Kidney glomerular epithelial cell (primary cell): ENCODE results near the gene C4orf50.

Source experiments
- DNase-seq: peaks from one replicate; lab custom pipeline; 2025; lab: John Stamatoyannopoulos, UW

The C4orf50 gene

GRCh38 chr4:5890063-5890727, 128.0 kb downstream of the C4orf50 start:
- DNase-seq, result no peak

DNA sequence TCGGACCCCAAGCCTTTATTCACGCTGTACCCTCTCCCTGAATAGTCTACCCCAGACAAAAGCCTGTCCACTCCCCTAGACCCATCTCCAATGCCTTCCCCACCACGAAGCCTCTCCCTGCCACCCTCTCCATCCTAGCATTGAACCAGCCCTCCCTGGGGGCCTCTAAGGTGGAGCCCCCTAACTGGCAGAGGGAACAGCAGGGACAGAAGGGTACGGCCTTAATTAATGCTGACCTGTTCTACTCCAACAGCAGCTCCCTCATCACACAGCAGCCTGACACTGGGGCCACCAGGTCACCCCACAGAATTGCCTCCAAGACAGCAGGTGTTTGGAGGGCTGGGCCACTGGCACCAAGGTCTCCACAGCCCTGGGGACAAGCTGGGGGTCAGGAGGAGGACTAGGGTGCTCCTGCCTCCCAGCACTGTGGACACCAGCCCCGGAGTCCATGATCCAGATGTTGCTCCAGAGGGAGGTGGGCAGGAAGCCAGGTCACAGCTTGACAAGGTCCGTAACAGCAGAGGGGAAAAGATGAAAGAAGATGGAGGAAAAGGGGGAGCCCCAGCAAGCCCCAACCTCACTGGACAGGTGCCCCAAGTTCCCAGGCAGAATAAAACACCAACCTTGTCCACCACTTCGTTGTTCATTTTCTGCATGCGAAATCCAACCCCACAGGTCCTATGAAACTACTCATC, 129.1 kb downstream of the C4orf50 start:
- no peak for DNase-seq

DNA sequence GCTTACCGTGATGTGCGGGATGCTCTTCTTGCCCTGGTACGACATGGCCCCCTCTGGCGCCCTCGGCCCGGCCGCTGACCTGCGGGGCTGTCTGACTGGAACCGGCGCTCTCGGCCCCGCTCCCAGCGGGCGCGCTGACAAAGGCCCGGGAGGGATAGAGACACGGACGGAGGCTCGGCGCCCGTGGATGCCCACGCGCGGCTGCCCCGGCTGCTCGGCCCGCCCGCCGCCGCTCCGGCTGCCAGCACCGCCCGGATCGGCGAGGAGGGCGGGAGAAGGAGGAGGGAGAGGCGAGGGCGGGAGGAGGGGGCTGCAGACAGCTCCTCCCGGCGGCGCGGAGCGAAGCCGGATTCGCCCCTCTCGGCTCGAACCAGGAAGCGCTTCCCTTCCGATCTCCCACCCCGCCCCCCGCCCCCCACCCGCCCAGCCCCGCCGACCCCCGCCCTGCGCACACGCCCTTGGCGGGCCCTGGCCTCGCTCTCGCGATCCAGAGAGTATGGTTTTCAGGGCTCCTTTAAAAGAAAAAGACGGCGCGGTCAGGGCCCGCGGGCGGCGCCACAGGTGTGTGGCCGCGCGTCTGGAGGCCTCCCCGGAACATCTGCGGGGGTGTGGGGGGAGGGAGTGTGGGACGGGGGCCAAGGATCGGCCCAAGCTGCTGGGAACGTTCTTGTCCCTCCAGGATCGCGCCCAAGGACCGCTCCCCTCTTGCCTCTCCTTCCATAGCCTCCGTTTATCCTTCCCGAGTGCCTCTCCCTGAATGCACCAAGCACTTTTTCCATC, 129.8 kb downstream of the C4orf50 start:
- DNase-seq, result no peak

DNA sequence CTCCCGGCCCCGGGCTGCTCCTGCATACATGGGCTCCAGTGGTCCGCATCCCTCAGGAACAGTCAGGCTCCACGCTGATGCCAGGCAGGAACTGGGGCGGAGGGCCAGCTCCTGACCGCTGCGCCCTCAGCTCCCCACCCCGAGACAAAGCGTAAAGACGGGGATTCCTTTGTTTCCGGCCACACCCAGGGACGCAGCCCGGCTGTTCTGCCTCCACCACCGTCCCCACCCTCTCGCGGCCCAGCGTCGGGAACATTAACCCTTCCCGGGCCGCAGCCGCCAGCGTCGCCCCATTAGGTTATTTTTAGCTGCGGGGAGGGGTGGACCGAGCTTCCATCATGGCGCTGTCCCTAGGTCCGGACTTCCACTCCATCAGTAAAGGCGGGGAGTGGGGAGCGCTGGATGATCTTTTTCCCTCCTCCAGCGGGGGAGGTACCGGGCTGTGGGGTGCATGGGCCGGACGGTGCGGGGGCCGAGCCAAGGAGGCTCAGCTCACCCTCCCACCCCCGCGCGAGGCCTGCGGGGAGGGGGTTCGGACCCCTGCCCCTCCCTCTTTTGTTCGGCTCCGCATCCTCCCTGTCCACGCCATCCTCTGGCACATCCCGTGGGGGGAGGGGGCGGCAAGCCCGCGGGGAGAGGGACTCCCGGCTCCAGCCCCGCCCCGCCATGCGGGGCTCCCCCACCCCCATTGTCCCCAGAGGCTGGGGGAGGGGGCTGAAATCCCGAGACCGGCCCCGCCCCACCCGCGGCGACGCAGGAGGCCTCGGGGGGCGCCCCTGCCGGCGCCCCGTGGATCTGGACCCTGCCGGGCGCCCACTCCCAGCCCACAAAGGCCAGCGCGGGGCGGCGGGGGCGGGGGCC, 130.6 kb downstream of the C4orf50 start:
- no peak for DNase-seq

DNA sequence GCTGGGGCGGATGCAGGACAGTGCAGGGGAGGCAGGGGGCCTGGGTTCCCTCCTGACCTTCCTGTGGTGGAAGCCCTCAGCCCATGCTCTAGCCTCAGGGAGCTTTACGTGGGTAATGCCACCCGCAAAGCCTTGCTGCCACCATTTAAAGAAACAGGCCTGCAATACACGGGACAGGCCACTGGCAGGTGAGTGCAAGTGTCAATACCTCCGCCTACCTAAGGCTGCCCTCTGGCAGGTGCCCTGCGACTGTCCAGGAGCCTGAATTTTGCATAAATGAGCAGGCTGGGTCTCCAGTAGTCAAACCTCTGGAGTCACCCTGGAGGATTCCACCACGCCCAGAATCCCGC, 131.2 kb downstream of the C4orf50 start:
- DNase-seq, result no peak

DNA sequence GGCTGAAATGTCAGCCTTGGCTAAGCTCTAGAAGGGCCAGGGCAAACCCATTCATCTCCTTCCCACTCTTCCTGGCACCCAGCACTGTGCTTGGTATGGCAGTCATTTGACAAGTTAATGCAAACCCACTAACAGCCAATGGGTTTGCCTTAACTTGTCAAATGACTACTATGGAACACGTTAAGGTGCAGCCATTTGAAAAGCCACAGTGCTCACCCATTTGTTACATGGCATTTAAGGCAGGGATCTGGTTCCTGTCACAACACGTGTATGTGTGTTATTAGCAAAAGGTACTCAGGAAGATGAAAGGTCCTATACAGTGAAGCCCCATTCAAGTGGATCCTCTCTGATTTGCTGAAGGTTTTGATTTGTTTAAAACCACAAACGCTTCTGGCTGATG, 132.5 kb downstream of the C4orf50 start:
- no peak for DNase-seq

GRCh38 chr4:5884796-5885195, 133.4 kb downstream of the C4orf50 start:
- DNase-seq, result no peak

- no peak for DNase-seq
Observed at GRCh38 chr4:5883916-5884315, 134.3 kb downstream of the C4orf50 start.

- no peak for DNase-seq
Observed at GRCh38 chr4:5882947-5883346, 135.3 kb downstream of the C4orf50 start.

- no peak for DNase-seq
Observed at GRCh38 chr4:5881340-5881739, 136.9 kb downstream of the C4orf50 start.

- DNase-seq, result no peak
Observed at GRCh38 chr4:5878359-5878758, 139.9 kb downstream of the C4orf50 start.

DNA sequence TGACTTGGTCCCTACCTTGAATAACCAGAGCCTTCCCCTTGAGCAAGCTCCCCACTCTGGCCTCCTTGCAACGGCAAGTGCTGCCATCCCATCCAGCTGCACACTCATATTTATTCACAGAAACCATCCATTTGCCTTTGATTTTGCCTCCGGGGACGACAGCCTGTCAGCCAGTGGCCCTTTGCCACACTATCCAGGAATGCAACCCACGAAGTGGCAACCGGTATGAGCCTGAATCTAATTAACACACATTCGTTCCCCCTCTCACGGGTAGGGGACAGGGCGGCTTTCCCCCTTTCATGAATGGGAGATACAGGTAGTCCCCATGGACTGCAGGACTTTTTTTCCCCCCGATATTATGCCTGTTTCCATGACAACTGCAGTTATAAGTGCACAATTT, 140.8 kb downstream of the C4orf50 start:
- DNase-seq, result no peak

DNA sequence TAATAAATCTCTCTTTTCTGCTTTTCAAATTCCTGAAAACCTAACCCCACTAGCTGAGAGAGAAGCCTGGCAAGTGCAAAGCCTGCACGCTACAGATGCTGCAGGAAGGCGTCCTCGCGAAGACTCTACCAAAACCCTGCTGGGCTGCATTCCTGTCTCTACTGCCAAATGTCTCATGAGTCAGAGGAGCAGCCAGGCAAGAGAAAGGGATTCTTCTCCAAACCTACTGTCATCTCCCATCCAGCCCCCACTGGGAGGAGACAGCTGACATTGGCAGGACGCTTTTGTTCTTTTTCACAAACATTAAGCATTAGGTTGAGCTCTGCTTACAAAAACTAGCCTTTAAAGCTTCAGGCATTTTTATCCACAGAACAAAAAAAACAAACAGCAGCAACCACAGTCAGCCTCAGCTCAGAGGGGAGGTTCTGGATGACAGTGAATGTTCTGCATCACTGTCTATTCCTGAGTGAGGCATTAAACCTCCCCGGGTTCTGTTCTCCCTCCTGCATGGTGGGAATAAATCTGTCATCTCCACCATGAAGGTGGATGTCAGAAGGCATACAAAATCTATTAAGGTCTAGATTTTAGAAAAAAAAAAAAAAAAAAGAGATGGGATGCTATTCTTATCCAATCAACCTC, 143.3 kb downstream of the C4orf50 start:
- no peak for DNase-seq

GRCh38 chr4:5870701-5871100, 147.5 kb downstream of the C4orf50 start:
- DNase-seq, result no peak

- no peak for DNase-seq
Observed at GRCh38 chr4:5869966-5870619, 148.1 kb downstream of the C4orf50 start.

GRCh38 chr4:5867866-5868265, 150.4 kb downstream of the C4orf50 start:
- DNase-seq, result no peak

GRCh38 chr4:5866841-5867813, 151.1 kb downstream of the C4orf50 start:
- DNase-seq, result no peak

- DNase-seq, result no peak
Observed at GRCh38 chr4:5865896-5866599, 152.2 kb downstream of the C4orf50 start.

- DNase-seq, result peak; percentile 90
Observed at GRCh38 chr4:5863461-5864113, 154.6 kb downstream of the C4orf50 start.
